NCI-H345 (cell line): ENCODE data around the gene HIVEP1.
"Not testable (repeated sequence)": the region's sequence is repeated elsewhere in the genome, so short reads cannot be mapped to it uniquely, and the experiment has no call there.

Experiments
- DNase-seq: peaks from one replicate; lab custom pipeline; 2025; lab: John Stamatoyannopoulos, UW

The HIVEP1 gene

DNA sequence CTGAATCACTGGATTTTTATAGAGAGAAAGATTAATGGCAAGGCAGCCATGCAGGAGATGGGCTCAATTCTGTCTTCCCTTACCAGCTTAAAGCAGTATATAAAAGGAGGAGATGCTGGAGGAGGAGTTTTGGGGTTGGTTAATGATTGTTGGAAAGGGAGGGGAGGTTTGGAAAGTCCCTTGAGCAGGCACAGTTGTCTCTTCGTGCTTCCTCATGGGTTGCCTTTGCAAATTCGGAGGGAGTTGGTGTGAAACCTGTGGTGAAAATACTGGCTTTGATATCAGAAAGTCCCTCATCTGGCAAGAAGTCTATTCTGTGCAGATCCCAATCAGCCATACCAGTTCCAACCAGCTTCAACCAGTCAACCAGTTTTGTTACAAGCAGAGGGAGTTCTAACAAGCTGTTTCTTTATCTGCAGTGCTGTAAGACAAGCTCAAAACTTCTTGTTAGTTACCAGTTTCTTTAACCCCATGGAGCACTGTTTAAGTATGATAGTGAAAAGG, 107.0 kb downstream of the HIVEP1 start:
- no peak for DNase-seq

DNA sequence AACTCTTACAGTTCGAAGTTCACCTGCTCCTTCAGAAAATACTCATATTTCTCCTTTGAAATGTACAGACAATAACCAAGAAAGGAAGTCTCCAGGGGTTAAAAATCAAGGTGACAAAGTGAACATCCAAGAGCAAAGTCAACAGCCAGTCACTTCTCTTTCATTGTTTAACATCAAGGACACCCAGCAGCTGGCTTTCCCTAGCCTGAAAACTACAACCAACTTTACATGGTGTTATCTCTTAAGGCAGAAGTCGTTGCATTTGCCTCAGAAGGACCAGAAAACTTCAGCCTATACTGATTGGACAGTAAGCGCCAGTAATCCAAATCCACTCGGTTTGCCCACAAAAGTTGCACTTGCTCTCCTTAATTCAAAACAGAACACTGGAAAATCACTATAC, 113.3 kb downstream of the HIVEP1 start:
- DNase-seq = no peak

DNA sequence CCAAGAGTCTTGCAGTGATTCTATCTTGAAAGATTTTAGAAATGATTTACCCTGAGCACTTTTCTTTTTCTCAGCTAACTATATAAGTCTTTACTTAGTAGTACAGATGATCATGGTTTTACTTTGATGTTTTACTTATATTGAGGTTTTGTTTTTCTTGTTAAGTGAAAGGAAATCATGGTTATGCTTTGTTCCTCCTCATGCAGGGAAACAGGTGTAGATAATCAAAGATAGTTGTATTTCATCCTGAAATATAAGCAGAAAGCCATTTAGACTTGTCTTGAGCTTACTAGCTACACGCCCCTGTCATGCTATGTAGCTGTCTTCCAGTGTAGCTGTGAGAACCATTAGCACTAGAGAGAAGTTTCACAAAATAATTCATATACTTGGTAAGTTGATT, 113.9 kb downstream of the HIVEP1 start:
- no peak for DNase-seq

DNA sequence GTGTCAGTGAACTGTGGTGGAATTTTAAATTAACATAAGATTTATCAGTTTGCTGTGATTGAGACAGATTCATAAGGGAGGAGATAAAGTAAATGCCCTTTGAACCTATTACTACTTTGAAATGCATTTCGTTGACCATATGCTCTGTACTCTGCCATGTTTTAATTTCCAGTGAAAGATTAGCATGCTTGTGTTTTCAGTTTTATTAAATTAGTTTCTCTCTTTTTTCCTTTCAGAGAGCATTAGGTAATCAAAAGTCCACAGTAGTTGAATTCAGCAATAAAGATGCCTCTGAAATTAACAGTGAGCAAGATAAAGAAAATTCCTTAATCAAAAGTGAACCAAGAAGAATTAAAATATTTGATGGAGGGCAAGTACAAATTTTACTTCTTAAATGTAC, 117.4 kb downstream of the HIVEP1 start:
- no peak for DNase-seq

DNA sequence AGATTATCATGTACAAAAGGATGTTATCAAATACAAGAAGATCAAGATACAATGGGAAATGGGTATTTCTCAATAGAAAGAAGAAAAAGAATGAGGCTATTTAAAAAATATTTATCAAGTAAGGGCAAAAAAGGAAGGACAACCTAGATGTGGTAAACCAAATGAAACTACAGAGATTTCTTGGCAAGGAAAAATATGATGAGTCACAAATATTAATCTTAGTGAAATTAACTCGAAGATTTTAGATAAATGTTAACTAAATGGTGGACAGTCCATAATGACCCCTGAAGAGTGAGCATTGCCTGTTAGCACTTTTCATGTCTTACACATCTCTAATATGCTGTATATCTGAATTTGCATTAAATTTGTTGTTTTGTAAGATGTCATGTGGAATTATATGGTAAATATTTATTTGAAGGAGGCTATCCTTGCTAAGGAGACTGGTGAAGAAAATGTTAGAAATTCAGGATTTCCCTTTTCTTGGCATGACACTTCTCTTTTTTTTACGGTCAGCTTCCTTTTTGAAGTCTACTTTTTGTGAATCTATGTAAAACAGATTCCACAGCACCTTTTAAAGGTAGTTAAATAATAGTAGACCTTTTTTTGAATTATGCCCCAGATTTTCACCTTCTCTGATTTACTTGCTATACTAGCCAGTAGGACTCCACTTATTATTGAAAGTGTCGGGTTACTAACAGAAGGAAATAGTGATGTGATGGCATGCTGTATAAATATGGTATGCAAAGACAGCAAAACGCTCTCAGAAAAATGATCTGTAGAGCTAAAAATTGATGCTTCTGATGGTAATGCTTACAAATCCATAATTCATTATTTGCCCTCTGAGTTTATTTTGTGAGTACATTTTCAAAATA, 120.5 kb downstream of the HIVEP1 start:
- no peak for DNase-seq

DNA sequence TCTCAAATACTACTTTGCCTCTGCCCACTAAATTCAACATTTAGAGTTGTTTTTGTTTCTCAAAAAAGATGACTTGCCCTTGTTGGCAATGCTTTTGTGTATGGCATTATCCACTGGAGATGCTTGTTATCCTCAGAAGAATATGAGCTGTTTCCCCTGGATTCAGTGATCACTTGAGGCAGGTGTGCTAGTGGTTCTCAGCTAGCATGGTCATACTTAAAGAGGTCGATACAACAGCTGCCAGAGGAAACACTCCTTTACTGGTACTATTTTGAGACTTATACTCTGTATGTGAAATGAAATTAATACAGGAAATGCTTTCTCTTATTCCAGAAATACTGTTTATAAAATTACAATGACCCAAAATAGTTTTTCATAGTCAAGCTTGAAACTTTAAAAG, 122.5 kb downstream of the HIVEP1 start:
- no peak for DNase-seq

DNA sequence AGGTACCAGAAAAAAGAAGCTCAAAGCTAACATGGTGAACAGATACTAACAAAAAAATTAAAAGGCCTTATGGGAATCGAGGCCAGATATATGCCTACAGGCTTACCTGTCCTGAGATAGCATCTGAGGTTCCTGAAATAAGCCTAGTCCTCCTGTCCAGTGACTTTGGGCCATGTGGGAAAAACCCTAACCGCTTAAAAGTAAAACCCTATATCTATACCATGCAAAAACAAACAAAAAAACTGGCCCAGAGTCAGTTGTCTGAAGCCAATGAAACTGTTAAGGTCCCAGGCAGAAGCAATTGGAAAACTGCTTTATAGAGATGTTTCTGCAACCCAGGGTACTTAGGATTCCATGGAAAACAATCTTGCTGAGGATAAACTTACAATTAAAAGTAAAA, 122.9 kb downstream of the HIVEP1 start:
- DNase-seq = no peak

DNA sequence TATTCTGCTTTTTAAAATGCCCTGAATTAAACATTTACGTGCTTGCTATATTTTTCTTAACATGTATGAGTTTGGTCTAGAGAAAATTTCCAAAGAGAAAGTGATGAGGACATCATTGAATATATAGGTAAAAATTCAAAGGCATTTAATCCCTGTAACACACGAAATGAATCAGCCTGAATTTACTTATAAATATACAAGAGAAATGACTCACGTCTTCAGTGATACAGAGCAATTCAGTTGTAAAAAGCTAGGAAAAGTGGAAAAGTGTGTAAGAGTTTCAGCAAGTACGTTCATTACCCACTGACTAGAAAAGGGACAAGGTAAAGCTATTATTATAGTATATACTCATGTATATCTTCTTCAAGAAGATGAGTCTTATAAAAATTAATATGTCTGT, 124.8 kb downstream of the HIVEP1 start:
- DNase-seq = no peak

DNA sequence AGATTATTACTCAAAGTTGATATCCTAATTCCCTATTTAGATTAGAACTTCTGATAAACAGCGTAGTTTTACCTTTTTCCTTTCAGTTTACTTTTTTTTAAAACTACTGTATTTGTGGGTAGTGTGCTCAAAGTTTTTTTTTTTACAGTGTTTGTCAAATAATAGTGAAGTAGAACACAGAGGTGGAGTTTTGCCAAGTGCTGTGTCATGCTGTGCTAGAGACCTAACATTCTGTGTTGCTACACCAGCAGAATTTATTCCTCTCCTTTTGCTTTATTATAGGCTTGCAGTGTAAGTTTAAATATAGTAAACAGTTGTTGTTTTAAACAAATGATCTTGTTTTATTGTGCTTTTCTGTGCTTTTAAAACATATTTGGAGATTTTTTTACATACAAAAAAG, 125.4 kb downstream of the HIVEP1 start:
- no peak for DNase-seq

DNA sequence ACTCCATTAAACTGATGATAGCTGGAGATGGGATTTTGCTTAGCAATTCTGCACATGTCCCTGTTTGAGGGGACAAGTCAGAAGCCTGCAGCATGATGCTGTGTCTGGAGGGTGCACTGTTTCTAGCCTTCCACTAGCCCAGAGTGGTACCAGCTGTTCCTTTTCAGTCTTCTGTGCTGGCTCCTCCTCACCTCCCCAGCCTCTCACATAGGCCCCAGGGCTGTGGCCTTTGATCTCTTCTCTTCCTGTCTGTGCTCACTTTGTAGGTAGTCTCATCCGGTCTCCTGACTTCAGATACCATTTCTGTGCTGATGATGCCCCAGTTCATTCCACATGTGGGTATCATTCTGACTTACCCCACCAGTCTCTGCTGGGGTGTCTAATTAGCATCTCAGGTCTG, 126.3 kb downstream of the HIVEP1 start:
- no peak for DNase-seq

DNA sequence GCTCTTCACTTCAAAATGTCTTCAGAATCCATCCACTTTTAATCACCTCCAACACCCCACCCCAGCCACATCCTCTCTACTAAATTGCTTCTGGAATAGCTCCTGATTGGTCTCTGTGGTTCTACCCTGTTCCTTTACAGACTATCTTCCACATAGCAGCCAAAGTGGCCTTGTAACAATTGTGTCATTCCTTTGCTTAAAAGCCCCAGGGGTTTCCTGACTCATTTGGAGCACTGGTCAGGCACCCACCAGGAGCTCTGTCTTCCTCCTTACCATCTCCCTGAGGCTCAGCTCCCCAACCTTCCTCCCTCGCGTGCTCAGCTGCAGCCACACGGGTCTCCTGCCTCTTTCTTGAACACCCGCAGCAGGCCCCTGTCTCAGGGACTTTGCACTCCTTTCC, 126.8 kb downstream of the HIVEP1 start:
- no peak for DNase-seq

DNA sequence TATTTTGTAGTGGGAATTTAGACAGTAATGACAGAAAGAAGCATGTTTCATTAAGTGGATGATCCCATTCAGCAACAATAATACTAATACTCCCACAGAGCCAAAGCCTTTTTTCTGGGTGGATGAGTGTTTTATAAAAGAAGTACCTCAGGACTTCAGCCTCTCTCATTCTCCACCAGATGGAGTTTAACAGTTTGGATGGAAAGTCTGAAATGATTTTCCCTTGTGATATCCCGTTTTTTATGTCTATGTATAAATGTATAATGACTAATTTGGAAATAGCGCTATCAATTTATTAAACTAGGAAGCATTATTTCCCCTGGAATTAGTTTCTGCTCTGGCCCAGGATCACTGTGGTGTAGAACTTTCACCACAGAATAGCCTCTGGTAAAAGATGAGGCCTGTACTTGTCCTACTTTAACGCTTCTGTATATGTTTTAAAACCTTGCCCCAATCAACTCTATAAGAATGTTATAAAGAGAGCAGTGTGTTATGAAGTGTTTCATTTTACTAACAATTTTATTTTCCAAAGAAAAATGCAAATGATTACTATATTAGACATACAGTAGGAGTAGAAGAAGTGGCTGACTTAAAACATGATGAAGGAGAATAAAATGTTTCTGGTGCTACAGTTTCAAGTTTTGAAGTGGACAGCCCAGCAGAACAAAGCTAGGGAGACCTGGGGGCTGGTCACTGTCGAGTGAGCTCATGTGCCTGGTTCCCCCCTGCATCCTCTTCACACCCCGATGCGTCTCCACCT, 135.6 kb downstream of the HIVEP1 start:
- DNase-seq = no peak

DNA sequence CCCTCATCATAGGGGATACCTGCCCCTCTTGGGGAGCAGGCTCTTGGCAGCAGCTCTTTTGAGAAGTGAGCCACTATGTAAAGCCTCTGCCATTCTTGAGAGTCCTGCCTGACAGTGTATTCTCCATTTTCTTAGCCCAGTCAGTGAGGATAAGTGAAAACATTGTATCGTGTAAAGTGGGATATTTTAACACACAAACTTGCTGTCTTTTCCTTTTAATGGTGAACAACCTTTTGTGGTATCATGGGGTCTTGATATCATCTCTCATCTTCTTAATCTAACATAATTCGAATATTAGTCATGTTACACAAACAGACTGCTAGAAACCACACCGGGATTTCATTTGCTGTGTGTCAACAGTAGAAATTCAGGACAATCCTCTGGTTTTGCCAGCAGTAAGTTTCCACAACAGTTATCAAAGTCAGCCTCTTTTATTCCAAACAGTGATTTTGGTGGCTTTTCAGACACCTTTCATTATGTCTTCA, 136.2 kb downstream of the HIVEP1 start:
- no peak for DNase-seq

DNA sequence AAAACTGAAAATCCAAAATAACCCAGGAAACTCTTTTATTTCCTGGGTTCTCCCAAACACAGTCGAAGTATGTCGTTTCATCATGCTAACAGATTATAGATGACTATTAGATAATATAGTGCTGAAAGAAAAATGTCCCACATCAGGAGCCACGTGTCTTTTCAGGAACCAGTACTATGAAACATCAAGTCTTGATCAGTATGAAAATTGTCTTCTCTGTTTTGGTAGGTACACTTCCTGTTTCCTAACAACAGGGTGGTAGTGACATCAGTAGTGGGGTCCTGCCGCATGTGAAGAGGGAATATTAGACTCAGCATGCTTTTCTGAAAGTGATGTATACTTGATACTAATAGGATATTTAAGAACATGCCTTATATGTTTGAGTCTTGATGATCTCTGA, 136.7 kb downstream of the HIVEP1 start:
- no peak for DNase-seq

DNA sequence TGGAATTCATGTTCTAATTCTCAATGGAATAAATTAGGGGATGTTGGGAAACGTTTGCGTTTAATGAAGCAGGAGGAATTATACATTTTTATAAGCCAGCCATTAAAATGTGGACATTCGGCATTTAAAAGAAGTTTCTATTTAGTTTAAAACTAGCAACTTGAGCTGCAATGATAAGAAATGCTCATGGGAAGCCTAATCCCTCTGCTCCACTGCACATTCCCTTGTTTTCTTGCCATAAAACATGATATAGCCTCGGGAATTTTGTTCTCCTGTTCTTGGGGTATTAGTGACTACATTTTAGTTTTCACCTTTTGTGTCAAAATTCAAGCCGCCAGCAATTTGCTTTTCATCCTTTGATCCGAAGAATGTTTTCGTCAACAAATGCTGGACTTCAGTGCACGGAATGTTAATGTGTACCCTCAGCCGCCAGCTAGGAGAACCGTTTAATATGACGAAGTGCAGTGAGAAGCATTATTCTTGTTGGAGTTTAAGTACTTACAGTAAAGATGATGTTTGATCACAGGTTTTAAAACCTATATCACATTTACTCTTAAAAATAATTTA, 137.9 kb downstream of the HIVEP1 start:
- DNase-seq = no peak

DNA sequence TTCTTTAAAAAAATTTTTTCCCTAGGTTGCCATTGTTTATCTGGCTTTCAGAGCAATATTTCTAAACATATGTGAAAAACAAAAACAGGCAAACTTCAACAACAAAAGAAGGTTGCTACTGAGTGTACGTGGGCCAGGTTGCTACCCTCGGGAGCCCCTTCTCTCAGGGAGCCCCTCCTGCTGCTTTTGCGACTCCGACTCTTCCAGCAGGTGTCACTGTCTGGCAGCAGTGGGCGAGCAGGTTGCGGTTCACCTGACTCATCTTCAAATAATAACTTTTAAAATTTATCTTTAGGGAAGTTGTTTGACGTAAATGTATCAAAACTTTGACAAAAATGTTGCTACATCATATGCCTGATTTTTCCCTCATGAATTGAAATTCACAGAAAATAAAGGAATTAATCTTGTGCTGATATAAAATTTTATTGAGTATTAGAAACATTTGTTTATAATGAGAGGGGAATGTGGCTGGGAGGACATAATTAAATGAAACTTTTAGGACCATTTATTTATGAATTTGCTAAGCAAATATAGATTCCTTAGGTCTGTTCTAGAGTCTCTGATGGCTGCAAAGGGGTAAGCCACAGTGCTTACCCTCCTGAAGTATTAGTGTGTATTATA, 138.8 kb downstream of the HIVEP1 start:
- no peak for DNase-seq

DNA sequence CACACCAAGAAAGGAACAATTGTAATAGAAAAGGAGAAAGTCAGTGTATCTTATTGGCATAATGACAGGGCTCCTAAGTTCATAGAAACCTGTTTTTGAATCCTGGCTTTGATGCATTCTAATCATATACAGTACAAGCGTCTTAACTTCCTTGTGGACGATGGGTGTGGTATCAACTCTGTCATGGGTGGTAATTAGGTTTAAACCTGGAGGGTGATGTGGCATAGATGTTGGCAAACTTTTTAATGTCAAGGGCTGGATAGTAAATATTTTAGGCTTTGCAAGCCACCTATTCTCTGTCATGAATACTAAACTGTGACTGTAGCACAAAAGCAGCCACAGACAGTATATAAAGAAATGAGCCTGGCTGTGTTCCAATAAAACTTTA, 139.3 kb downstream of the HIVEP1 start:
- DNase-seq = no peak

DNA sequence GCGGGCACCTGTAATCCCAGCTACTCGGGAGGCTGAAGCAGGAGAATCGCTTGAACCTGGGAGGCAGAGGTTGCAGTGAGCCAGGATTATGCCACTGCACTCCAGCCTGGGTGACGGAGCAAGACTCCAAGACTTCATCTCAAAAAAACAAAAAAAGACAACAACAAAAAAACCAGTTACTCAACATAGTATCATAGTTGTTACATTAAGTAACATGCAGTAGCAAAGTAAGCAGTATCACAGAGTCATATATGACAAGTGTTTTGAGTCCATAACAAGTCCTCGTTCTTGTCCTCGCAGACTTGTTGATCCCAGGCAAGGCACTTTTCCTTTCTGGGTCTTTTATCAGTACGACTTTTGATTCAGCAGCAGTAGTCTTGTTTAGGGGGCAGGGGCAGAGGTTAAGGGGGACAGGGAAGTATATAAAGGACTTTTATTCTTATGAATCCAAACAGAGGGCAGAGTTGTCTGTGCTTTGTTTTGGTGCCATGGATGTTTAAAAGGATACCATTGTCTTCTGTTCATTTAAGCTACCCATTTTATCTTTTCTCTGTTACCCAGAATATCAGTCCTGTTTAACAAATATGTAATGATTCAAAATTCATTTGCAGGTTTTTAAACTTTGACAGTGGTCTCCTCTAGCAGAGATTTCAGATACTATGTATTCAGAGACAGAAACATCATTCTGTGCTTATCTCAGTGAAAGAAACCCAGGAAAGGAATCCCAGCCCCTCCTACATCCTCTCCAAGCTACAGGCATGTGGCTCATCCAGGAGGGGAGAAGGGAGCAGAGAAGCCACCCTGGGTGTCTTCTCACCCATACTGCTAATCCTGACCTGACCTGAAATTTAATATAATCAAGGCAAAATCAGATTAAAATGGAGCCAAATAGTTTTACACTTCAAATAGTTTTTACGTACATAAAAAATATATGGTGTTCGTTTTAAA, 140.2 kb downstream of the HIVEP1 start:
- DNase-seq = no peak

DNA sequence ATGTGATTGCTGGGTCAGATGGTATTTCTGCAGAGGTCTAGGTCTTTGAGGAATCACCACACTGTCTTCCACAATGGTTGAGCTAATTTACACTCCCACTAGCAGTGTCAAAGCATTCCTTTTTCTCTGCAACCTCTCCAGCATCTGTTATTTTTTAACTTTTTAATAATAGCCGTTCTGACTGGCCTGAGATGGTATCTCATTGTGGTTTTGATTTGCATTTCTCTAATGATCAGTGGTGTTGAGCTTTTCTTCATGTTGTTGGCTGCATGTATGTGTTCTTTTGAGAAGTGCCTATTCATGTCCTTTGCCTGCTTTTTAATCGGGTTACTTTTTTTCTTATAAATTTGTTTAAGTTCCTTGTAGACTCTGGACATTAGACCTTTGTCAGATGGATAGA, 143.7 kb downstream of the HIVEP1 start:
- DNase-seq = not testable (repeated sequence)

DNA sequence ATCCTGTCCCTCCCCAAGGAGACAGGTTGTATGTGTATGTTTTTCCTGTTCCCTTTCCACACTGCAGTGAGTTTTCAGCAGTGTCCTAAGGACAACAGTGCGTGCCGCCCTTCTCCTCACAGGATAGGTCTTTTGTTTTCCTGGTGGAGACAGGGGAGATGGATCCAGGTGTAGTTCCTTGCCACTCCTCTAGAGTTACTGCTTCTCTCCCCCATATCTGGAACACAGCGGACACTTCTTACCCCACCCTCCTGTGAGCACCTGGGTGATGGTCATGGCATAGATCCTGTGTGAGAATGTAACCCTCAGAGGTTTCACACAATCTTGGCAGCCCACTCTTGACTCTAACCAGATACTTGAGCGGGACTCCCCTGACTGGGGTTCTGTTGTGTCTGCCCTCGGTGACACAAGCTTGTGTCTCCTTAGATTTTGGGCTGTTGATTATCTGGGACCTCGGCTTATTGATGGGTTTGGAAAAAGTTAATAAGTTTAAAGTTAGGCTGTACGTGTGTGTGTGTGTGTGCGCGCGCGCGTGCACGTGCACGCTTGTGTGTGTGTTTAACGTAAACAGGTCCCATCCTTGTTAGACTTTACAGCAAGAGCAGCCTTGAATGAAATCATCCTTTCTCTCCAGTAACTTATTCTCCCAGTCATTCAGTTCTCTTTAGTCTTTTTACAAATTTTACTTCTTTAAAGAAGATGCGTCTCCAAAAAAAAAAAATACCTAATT, 146.7 kb downstream of the HIVEP1 start:
- DNase-seq = no peak

DNA sequence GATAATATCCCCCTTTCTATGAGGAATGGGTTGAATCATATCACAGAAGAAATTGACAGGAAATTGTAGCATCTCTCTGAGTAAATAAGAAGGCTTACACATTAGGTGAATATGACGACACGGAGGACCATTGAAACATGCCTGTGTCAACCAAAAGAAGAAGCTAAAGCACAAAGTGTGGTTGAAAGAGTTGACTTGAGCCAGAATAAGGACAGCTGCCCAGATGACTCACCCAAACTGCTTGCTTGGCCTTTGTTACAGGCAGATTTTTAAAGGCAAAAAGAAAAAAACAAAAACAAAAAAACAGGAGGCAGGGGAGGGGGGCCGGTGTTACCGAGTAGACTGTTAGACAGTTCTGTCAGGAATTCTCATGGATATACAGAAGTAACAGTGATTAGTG, 148.2 kb downstream of the HIVEP1 start:
- DNase-seq = no peak
